ENCODE data around the gene XXYLT1. TPM values are rescaled to one million over a fixed set of nuclear protein-coding genes. Genes with fewer than 3 reads are reported as not detected.

Gene XXYLT1
- total RNA-seq, 1 experiment from 2014 or later: 10.9 TPM

- ATAC-seq (no peak), DNase-seq (ENCODE audit: low read depth, low spot score) (no peak)
- Histone ChIP-seq H3K27ac (ENCODE audit: low read depth, low read length) (no peak overlapping the region), H2AFZ (ENCODE audit: low read depth, low read length, poor library complexity, severe bottlenecking) (no peak overlapping the region), H3K79me2 (ENCODE audit: insufficient read depth, low read length) (no peaks in the 10 kb centered on the region), H3K4me1 (ENCODE audit: control insufficient read depth in 1 of 2, insufficient read depth in 2 of 2, low read length in 2 of 2) (no peaks in the 10 kb centered on the region), H3K9me2 (ENCODE audit: insufficient read depth) (no peaks in the 10 kb centered on the region), H3K9ac (ENCODE audit: low read length) (no peak overlapping the region), H3K36me3 (ENCODE audit: control insufficient read depth in 1 of 2, insufficient read depth in 2 of 2, low read length in 2 of 2) (no peaks in the 10 kb centered on the region; a peak in 1 of 4 replicates), H3K9me3 (ENCODE audit: control insufficient read depth in 1 of 2, insufficient read depth in 1 of 2, low read depth in 1 of 2, low read length in 2 of 2) (no peaks in the 10 kb centered on the region), H3K4me3 (replicated peaks in 1 of 2; ENCODE audit: low read depth in 1 of 2, low read length in 2 of 2) (no peak overlapping the region), H3K27me3 (ENCODE audit: insufficient read depth, low read length) (no peaks in the 10 kb centered on the region), H3K4me2 (ENCODE audit: low read length) (no peak overlapping the region), H4K20me1 (ENCODE audit: insufficient read depth) (no peaks in the 10 kb centered on the region)
- no TSS peak for BruUV-seq (replicated peaks)
- ChIA-PET RAD21 (ENCODE audit: low non-redundant PET in 1 of 2, low total read pairs in 2 of 2, uncharacterized antibody in 2 of 2, unreplicated experiment in 2 of 2) (no interaction called here), POLR2A (no interaction called here), CTCF (no interaction called here)
- intact Hi-C loops (cut with micrococcal nuclease): no loop called here
- no peak for TF ChIP-seq CBX3 (IDR thresholded peaks at IDR 0.05; ENCODE audit: low read depth)
- TF ChIP-seq JUND (IDR thresholded peaks at IDR 0.05): no peak
- no peak for TF ChIP-seq ATF3 (IDR thresholded peaks at IDR 0.05)
- TF ChIP-seq REST (IDR thresholded peaks at IDR 0.05; ENCODE audit: low read depth): no peak
- TF ChIP-seq EZH2phosphoT487 (IDR thresholded peaks at IDR 0.05; ENCODE audit: borderline replicate concordance): no peak
- no peak for TF ChIP-seq SIN3A (IDR thresholded peaks at IDR 0.05; ENCODE audit: low read depth)
- TF ChIP-seq ZBTB33 (IDR thresholded peaks at IDR 0.05; ENCODE audit: extremely low read depth, insufficient replicate concordance, low read length): no peak
- no peak for TF ChIP-seq POLR2AphosphoS5 (IDR thresholded peaks at IDR 0.05; ENCODE audit: low read depth, low read length)
- TF ChIP-seq CTCF (IDR thresholded peaks at IDR 0.05 in 2 of 3, conservative IDR thresholded peaks at IDR 0.05 in 1 of 3; ENCODE audit: borderline replicate concordance in 1 of 3, insufficient read depth in 1 of 3, low read depth in 2 of 3, low read length in 2 of 3): no peak
- TF ChIP-seq ZFX (IDR thresholded peaks at IDR 0.05): no peak
- TF ChIP-seq FOSL1 (IDR thresholded peaks at IDR 0.05; ENCODE audit: low read depth): no peak
- TF ChIP-seq RAD21 (IDR thresholded peaks at IDR 0.05; ENCODE audit: low read depth): no peak
- TF ChIP-seq EGR1 (IDR thresholded peaks at IDR 0.05; ENCODE audit: low read depth): no peak
Observed at GRCh38 chr3:195072916-195073564, 197.9 kb downstream of the XXYLT1 start.

All from HCT116 (cell line).